Psoas muscle (tissue), 8 donors: ENCODE results near the gene NOM1. TPM values are rescaled to one million over a fixed set of nuclear protein-coding genes. Genes with fewer than 3 reads are reported as not detected.

Experiments
- ATAC-seq, 4 donors: fragments of 200-7000 bp; cut with Tn5 transposase; one replicate each; pipeline ENCODE4 v1.9.1; 2020; ENCODE audit warnings: moderate library complexity in 3 of 4, mild to moderate bottlenecking in 2 of 4
- DNase-seq, 2 donors: peaks; one replicate each; pipeline ENCODE4 v3.0.0-alpha.2; 2020
- H3K27ac ChIP-seq: fragments of 200-600 bp; one replicate; pipeline ENCODE4 v1.8.0; 2022
- H3K27me3 ChIP-seq, 3 donors: fragments of 200-600 bp in 1 of 3; one replicate each; pipeline versions ENCODE4 v1.6.1 to v1.8.0; 2013 to 2022; ENCODE audit warnings: low read length in 2 of 3, mild to moderate bottlenecking in 2 of 3, moderate library complexity in 1 of 3; ENCODE audit not compliant: insufficient read depth in 3 of 3
- H3K36me3 ChIP-seq, 2 donors: fragments of 200-600 bp in 1 of 2; one replicate each; pipeline versions ENCODE4 v1.6.1 to v1.8.0; 2013 to 2022; ENCODE audit warnings: low read depth in 1 of 2, mild to moderate bottlenecking in 1 of 2, moderate library complexity in 1 of 2; ENCODE audit not compliant: insufficient read depth in 1 of 2
- H3K4me1 ChIP-seq: fragments of 200-600 bp; one replicate; pipeline ENCODE4 v1.8.0; 2022
- H3K4me3 ChIP-seq: fragments of 200-600 bp; one replicate; pipeline ENCODE4 v1.8.0; 2022; ENCODE audit warnings: mild to moderate bottlenecking
- H3K9me3 ChIP-seq: fragments of 200-600 bp; one replicate; pipeline ENCODE4 v1.8.0; 2022
- CTCF ChIP-seq: fragments of 200-600 bp; IDR thresholded peaks from one replicate; pipeline ENCODE4 v1.8.0; 2022; ENCODE audit warnings: antibody characterized with exemption
- WGBS, 3 donors: extraction: QIAGEN DNeasy Blood & Tissue Kit; methylation state at CpG; one replicate each; pipeline versions ENCODE4 v1.1.6 to v1.1.7; 2013; 5-methylcytosine and 5-hydroxymethylcytosine counted together
- intact Hi-C, 2 donors: fragments of 100-400 bp; cut with DNase I; formaldehyde crosslinking; loops; one replicate each; pipeline versions ENCODE4 v1.11.0 to v1.14.2; 2022
- polyA plus RNA-seq, 3 donors: library from polyadenylated mRNA; stranded (reverse); fragments of 200-250 nt; gene quantifications; one replicate each; pipeline ENCODE4 v1.2.3, GENCODE V29; 2013
- total RNA-seq, 4 donors: library from RNA; stranded (reverse); fragmentation: NEBNext Ultra II Directional in 2 of 4; extraction: Animal tissue kit (Norgen Biotek cat#: 25700) in 2 of 4; gene quantifications; one replicate each; pipeline versions ENCODE4 v1.2.1 to v1.2.4, GENCODE V29; 2021 to 2023
- donor health status: healthy with polysubstance abuse.
- donor health status: DM: no; HTN: no; CAD: no; lungs with moderate emphysema.
- donor health status: Bipolar disorder and iron deficiency.
- donor health status: healthy.
- donor health status: DM: yes; HTN: yes; CAD: no.
- donor health status: DM: no; HTN: no; CAD: no.
- donor health status: DM: no; HTN: no; CAD: no.
- donor health status: DM: yes; HTN: yes; CAD: no.

The NOM1 gene
- total and polyA plus RNA-seq, 7 donors = 8.2 to 20.5 (median 14.7) TPM

GRCh38 chr7:157010588-157011332 lies 61.2 kb downstream of the NOM1 start, which contains the start of gene MNX1:
Gene MNX1 (minus strand): TSS chr7:157010663. CDS start chr7:157010350, 313 bp downstream.
- peak; percentile 96 to 99 (median 99) for ATAC-seq
- Histone ChIP-seq H3K4me3 (peak within 1 kb of the TSS; percentile 82), H3K9me3 (no peaks in the 10 kb centered on the region), H3K4me1 (peaks cover 11% of the 10 kb centered on the region), H3K36me3 (no peaks in the 10 kb centered on the region), H3K27ac (no peak within 1 kb of the TSS), H3K27me3 (peaks cover 0 to 97% (median 55%) of the 10 kb centered on the region in 3 donors)
- TF ChIP-seq CTCF = no peak
- intact Hi-C loops = no loop called here
- peak; percentile 58 to 85 for DNase-seq
- WGBS, 3 donors = 0 to 1% (median 1%) methylated on average over 52 to 87 of the region's 87 CpGs

- DNase-seq = no peak
- TF ChIP-seq CTCF = no peak
- Histone ChIP-seq H3K36me3 (no peaks in the 10 kb centered on the region), H3K4me3 (peak overlapping the region; percentile 82), H3K4me1 (peaks cover 6% of the 10 kb centered on the region), H3K9me3 (no peaks in the 10 kb centered on the region), H3K27ac (no peak overlapping the region), H3K27me3 (peaks cover 0 to 97% (median 54%) of the 10 kb centered on the region in 3 donors)
- 2% methylated on average over 37 of the region's 37 CpGs for WGBS, 3 donors
- intact Hi-C loops = no loop called here
- peak in 1 of 4 donors; percentile 16 for ATAC-seq
Measured at GRCh38 chr7:157011333-157012112, 62.0 kb downstream of the NOM1 start.

- TF ChIP-seq CTCF = no peak
- DNase-seq (no peak), ATAC-seq (no peak)
- no peak overlapping the region for H3K4me3 ChIP-seq
- no peaks in the 10 kb centered on the region for H3K36me3 ChIP-seq
- peaks cover 0 to 97% (median 54%) of the 10 kb centered on the region in 3 donors for H3K27me3 ChIP-seq
- no peak overlapping the region for H3K27ac ChIP-seq
- H3K9me3 ChIP-seq = no peaks in the 10 kb centered on the region
- WGBS, 3 donors = 11 to 17% (median 14%) methylated on average over 10 of the region's 10 CpGs
- intact Hi-C loops = no loop called here
- H3K4me1 ChIP-seq = peaks cover 6% of the 10 kb centered on the region
Measured at GRCh38 chr7:157012113-157012547, 62.6 kb downstream of the NOM1 start.

- no peak for TF ChIP-seq CTCF
- Histone ChIP-seq H3K4me3 (no peak overlapping the region), H3K27me3 (peaks cover 0 to 97% (median 56%) of the 10 kb centered on the region in 3 donors), H3K9me3 (no peaks in the 10 kb centered on the region), H3K36me3 (no peaks in the 10 kb centered on the region), H3K4me1 (peaks cover 12% of the 10 kb centered on the region), H3K27ac (no peak overlapping the region)
- DNase-seq (no peak), ATAC-seq (no peak)
- intact Hi-C loops = no loop called here
Measured at GRCh38 chr7:157013101-157013500, 63.6 kb downstream of the NOM1 start.
